Activated CD4-positive, alpha-beta memory T cell treated with anti-CD3 and anti-CD28 coated beads, Interleukin-2, amount 10 ng/mL, durations not matched to agents 7 days and 5 days (primary cell): Measurements from ENCODE around the gene GALNT18. TPM values are rescaled to one million over a fixed set of nuclear protein-coding genes. Genes with fewer than 3 reads are reported as not detected.

Source experiments
- CTCF ChIA-PET: fragments of 350-600 bp; sonication (Branson Sonifier 250); formaldehyde crosslinking; loops from one replicate; lab custom pipeline; 2021; ENCODE audit warnings: antibody characterized with exemption, inconsistent platforms; lab: Charles Lee
- POLR2A ChIA-PET: fragments of 350-600 bp; sonication (Branson Sonifier 250); formaldehyde crosslinking; loops from one replicate; lab custom pipeline; 2021; ENCODE audit warnings: antibody characterized with exemption; lab: Charles Lee
- DNase-seq: peaks from one replicate; pipeline ENCODE4 v3.0.0-alpha.2; 2020
- H3K27ac Mint-ChIP-seq: one replicate; pipeline ENCODE4 v1.8.0; 2021; ENCODE audit warnings: mild to moderate bottlenecking, mixed read lengths
- H3K27me3 Mint-ChIP-seq: one replicate; pipeline ENCODE4 v1.8.0; 2021; ENCODE audit warnings: mixed read lengths
- H3K36me3 Mint-ChIP-seq: one replicate; pipeline ENCODE4 v1.8.0; 2021; ENCODE audit warnings: low read depth, mixed read lengths
- H3K4me1 Mint-ChIP-seq: one replicate; pipeline ENCODE4 v1.8.0; 2021; ENCODE audit warnings: mixed read lengths
- H3K4me3 Mint-ChIP-seq: one replicate; pipeline ENCODE4 v1.8.0; 2021; ENCODE audit warnings: mild to moderate bottlenecking, mixed read lengths
- H3K9me3 Mint-ChIP-seq: one replicate; pipeline ENCODE4 v1.8.0; 2021; ENCODE audit warnings: mixed read lengths
- total RNA-seq, 2 experiments: library from RNA; stranded (reverse); gene quantifications; one replicate each; pipeline ENCODE4 v1.2.3, GENCODE V29; 2021

Gene GALNT18
- total RNA-seq, 2 experiments from 2014 or later: 0.60 to 0.93 TPM

DNA sequence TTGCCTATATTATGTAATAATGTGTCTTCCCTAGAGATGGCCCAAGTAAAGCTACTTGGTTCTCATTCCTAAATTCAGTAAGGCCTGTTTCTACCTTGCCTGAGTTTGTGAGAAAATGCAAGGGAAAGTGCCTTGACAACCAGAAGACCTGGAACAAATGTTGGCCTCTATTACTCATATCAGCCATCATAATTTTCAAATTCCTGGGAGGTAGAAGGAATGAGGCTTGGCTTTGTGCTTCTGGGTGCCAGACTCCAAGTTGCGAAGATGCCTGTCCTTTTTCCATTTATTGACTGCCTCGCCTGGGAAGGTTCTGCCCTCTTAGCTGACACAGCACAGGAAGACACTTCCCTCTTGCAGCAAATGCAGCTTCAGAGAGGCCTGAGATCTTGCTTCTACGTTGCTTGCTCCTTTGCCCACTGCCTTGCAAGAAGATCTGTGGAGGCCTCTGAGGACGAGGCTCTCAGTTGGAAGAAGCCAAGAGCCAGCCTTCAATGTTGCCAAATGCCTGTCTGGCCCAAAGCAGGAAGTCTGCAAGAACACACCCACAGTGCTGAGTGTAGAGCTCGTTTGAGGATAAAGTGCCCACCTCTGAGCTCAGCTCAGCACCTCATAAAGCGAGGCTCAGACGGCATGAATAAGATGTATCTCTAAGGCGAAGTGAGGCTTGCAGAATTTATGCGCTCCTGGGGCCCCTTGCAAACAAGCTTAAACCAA, 120.1 kb downstream of the GALNT18 start:
- H3K4me1 Mint-ChIP-seq: no peaks in the 10 kb centered on the region
- POLR2A ChIA-PET: no interaction called here
- DNase-seq: no peak
- H3K9me3 Mint-ChIP-seq: no peaks in the 10 kb centered on the region
- H3K27ac Mint-ChIP-seq: no peak overlapping the region
- H3K4me3 Mint-ChIP-seq: no peak overlapping the region
- no peaks in the 10 kb centered on the region for H3K36me3 Mint-ChIP-seq
- CTCF ChIA-PET: no interaction called here
- H3K27me3 Mint-ChIP-seq: peaks cover 11% of the 10 kb centered on the region

DNA sequence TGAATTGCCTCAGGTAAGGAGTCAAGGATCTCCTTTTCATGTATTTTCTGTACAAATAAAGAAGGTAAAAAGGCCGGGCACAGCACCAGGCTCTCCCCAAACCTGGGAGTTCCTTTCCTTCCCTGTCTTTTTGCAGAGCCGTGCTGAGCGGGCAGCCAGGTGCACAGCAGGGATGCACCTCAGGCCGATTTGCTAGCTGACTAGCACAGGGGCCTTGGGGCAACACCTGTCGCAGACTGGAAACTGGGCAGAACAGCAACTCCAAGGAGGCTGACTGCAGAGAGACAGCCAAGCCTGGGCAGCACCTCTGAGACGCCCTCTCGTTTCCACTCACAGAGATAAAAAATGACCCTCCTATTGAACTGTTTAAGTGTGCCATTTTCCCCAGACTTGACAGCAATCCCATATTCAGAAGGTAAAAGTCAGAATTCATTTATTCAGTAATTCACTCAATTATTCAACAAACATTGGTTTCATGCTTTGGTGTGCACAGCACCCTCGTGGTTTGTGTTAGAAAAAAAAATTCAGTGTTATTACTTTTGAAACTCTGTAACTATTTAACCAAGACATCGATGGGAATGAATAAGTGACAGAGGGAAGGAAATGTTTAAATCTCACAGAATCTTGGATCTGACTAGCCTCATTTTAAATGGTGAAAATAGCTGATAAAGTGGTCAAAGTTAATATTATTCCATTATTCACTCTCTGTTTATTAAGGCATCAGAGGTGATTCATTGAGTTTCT, 120.9 kb downstream of the GALNT18 start:
- ChIA-PET POLR2A (no interaction called here), CTCF (no interaction called here)
- Mint-ChIP-seq H3K27ac (no peak overlapping the region), H3K4me3 (no peak overlapping the region), H3K4me1 (no peaks in the 10 kb centered on the region), H3K36me3 (no peaks in the 10 kb centered on the region), H3K9me3 (no peaks in the 10 kb centered on the region), H3K27me3 (peaks cover 12% of the 10 kb centered on the region)
- no peak for DNase-seq

DNA sequence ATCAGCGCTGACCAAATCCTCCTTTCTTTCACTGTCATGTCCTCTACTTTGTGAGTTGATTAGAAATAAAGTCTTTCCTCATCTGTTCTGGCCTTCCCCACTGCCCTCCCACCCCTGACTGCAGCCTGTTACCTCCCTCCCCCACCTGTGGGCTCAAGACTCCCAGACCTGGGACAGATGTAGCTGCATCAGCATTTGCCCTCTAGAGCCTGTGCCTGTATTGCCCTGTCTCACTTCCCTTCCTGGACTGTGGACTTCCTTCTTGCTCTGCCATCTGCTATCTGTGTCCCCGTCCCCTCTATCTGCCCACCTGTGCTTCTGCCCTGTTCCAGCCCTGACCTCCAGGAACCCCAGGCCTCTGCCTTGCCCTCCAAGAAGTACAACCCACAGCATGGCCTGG, 122.5 kb downstream of the GALNT18 start:
- H3K27ac Mint-ChIP-seq: no peak overlapping the region
- ChIA-PET POLR2A (no interaction called here), CTCF (no interaction called here)
- H3K4me3 Mint-ChIP-seq: no peak overlapping the region
- peaks cover 7% of the 10 kb centered on the region for H3K27me3 Mint-ChIP-seq
- H3K36me3 Mint-ChIP-seq: no peaks in the 10 kb centered on the region
- H3K4me1 Mint-ChIP-seq: no peaks in the 10 kb centered on the region
- no peaks in the 10 kb centered on the region for H3K9me3 Mint-ChIP-seq
- DNase-seq: no peak

DNA sequence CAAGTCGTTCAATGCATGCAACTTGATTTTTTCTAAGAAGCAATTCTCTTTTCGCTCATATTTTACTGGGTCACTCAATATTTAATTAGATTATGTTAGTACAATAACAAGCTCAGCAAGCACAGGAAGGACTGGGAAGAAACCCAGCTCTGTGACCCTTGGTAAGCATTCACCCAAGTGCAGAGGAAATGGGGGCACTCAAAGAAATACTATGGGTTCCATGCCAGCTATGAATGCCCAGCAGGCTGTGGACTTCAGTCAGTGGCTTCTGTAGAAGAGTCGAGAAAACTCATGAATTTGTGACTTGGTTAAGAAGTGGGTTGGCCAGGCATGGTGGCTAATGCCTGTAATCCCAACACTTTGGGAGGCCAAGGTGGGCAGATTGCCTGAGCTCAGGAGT, 123.6 kb downstream of the GALNT18 start:
- H3K27me3 Mint-ChIP-seq: peaks cover 7% of the 10 kb centered on the region
- ChIA-PET POLR2A (no interaction called here), CTCF (no interaction called here)
- no peak for DNase-seq
- H3K36me3 Mint-ChIP-seq: no peaks in the 10 kb centered on the region
- no peaks in the 10 kb centered on the region for H3K4me1 Mint-ChIP-seq
- no peak overlapping the region for H3K27ac Mint-ChIP-seq
- no peaks in the 10 kb centered on the region for H3K9me3 Mint-ChIP-seq
- H3K4me3 Mint-ChIP-seq: no peak overlapping the region

DNA sequence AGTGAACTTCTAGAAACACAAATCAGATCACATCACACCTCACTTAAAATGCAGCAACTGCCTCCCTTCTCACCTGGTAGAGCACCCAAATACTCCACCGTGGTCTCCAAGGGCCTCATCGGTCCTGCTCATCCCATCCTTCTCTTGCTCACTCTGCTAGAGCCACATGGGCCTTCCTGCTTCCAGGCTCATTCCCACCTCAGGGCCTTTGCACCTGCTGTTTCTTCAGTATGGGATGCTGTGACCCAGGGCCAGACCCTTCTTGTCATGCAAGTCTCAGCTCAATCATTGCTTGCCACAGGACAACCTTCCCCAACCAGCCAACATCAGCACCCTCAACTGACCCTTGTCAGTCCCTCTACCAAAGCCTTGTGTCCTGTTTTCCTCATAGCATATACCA, 124.9 kb downstream of the GALNT18 start:
- no peak overlapping the region for H3K27ac Mint-ChIP-seq
- H3K4me3 Mint-ChIP-seq: no peak overlapping the region
- no peaks in the 10 kb centered on the region for H3K36me3 Mint-ChIP-seq
- CTCF ChIA-PET: no interaction called here
- H3K27me3 Mint-ChIP-seq: peaks cover 7% of the 10 kb centered on the region
- no peaks in the 10 kb centered on the region for H3K9me3 Mint-ChIP-seq
- no peak for DNase-seq
- no peaks in the 10 kb centered on the region for H3K4me1 Mint-ChIP-seq
- POLR2A ChIA-PET: no interaction called here

- no peak for DNase-seq
- peaks cover 7% of the 10 kb centered on the region for H3K27me3 Mint-ChIP-seq
- no peaks in the 10 kb centered on the region for H3K9me3 Mint-ChIP-seq
- no peak overlapping the region for H3K27ac Mint-ChIP-seq
- ChIA-PET POLR2A (no interaction called here), CTCF (no interaction called here)
- H3K36me3 Mint-ChIP-seq: no peaks in the 10 kb centered on the region
- no peak overlapping the region for H3K4me3 Mint-ChIP-seq
- no peaks in the 10 kb centered on the region for H3K4me1 Mint-ChIP-seq
Observed at GRCh38 chr11:11494348-11494747, 127.5 kb downstream of the GALNT18 start.

- no peak overlapping the region for H3K27ac Mint-ChIP-seq
- no peak for DNase-seq
- CTCF ChIA-PET: interaction anchor here (0.7 kb wide), 1 partner anchor 469 kb away, joined by 6 read pairs; no protein-coding TSS in a partner anchor
- peaks cover 7% of the 10 kb centered on the region for H3K27me3 Mint-ChIP-seq
- H3K9me3 Mint-ChIP-seq: no peaks in the 10 kb centered on the region
- POLR2A ChIA-PET: no interaction called here
- no peaks in the 10 kb centered on the region for H3K4me1 Mint-ChIP-seq
- no peak overlapping the region for H3K4me3 Mint-ChIP-seq
- no peaks in the 10 kb centered on the region for H3K36me3 Mint-ChIP-seq
Observed at GRCh38 chr11:11493698-11494097, 128.1 kb downstream of the GALNT18 start.

DNA sequence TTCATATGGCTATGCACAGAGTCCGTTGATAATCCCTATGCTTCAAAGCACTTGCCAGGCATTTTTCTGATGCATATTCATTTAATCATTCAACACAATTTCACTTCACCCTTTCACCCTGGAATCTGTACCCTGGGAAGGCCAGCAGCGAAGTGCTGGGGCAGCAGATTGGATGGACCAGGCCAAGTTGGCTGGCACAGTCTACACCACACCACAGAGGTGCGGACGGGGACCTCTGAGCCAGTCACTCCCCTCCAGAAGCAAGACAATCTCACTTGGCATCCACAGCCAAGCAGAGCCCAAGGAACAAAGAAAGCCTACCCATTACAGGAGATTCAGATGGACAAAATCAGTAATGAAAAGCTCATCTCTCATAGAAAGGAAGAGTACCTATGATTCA, 130.2 kb downstream of the GALNT18 start:
- H3K9me3 Mint-ChIP-seq: no peaks in the 10 kb centered on the region
- H3K27me3 Mint-ChIP-seq: peaks cover 2% of the 10 kb centered on the region
- H3K4me3 Mint-ChIP-seq: no peak overlapping the region
- H3K4me1 Mint-ChIP-seq: no peaks in the 10 kb centered on the region
- H3K36me3 Mint-ChIP-seq: no peaks in the 10 kb centered on the region
- H3K27ac Mint-ChIP-seq: no peak overlapping the region
- DNase-seq: no peak
- ChIA-PET POLR2A (no interaction called here), CTCF (no interaction called here)

DNA sequence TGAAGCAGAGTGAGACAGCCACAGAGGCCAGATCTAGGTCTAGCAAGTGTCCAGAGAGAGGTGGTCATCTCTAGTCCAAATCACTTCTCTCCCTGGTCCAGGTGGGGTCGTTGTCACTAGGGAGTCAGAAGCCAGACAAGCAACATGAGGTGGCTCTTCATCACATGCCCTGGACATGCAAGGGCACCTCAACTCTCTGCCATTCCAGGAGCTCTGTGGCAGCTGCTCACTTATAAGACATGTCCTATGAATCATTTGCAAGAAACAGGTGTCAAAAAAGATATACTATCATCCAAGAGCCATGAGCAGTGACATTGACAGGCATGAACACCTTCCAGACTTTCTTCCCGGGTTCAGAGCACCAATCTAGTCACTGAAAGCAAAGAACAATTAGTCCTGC, 130.8 kb downstream of the GALNT18 start:
- H3K27me3 Mint-ChIP-seq: peaks cover 2% of the 10 kb centered on the region
- H3K4me1 Mint-ChIP-seq: no peaks in the 10 kb centered on the region
- H3K4me3 Mint-ChIP-seq: no peak overlapping the region
- no peak overlapping the region for H3K27ac Mint-ChIP-seq
- no peak for DNase-seq
- H3K36me3 Mint-ChIP-seq: no peaks in the 10 kb centered on the region
- H3K9me3 Mint-ChIP-seq: no peaks in the 10 kb centered on the region
- CTCF ChIA-PET: no interaction called here
- POLR2A ChIA-PET: no interaction called here

- Mint-ChIP-seq H3K27me3 (no peaks in the 10 kb centered on the region), H3K4me1 (no peaks in the 10 kb centered on the region), H3K4me3 (no peak overlapping the region), H3K9me3 (no peaks in the 10 kb centered on the region), H3K36me3 (no peaks in the 10 kb centered on the region), H3K27ac (no peak overlapping the region)
- ChIA-PET CTCF (no interaction called here), POLR2A (no interaction called here)
- no peak for DNase-seq
Observed at GRCh38 chr11:11486423-11486822, 135.4 kb downstream of the GALNT18 start.

- no peak for DNase-seq
- Mint-ChIP-seq H3K9me3 (no peaks in the 10 kb centered on the region), H3K4me3 (no peak overlapping the region), H3K4me1 (no peaks in the 10 kb centered on the region), H3K27ac (no peak overlapping the region), H3K36me3 (no peaks in the 10 kb centered on the region), H3K27me3 (no peaks in the 10 kb centered on the region)
- POLR2A ChIA-PET: no interaction called here
- CTCF ChIA-PET: no interaction called here
Observed at GRCh38 chr11:11486002-11486401, 135.8 kb downstream of the GALNT18 start.

DNA sequence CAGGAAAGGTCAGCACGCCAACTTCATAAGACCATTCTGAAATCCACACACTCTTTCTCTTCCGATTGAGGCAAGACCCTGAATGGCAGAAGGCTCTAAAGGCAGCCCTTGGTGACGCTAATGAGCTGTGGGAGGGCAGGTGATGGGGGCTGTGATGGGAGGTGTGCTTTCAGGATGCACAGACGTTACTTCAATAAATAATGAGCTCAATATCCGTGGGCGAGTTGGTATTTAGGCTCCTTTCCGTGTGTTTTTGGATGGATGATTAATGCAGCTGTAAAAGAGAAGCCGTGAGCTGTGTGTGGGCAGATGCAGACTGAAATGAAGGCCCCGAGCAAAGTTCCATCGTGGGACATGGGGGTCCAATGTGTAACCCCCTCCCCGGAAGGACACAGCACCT, 138.2 kb downstream of the GALNT18 start:
- Mint-ChIP-seq H3K4me1 (no peaks in the 10 kb centered on the region), H3K27ac (no peak overlapping the region), H3K27me3 (peaks cover 2% of the 10 kb centered on the region), H3K36me3 (no peaks in the 10 kb centered on the region), H3K4me3 (no peak overlapping the region), H3K9me3 (no peaks in the 10 kb centered on the region)
- DNase-seq: no peak
- POLR2A ChIA-PET: no interaction called here
- CTCF ChIA-PET: no interaction called here

- CTCF ChIA-PET: no interaction called here
- H3K4me1 Mint-ChIP-seq: no peaks in the 10 kb centered on the region
- POLR2A ChIA-PET: no interaction called here
- H3K4me3 Mint-ChIP-seq: no peak overlapping the region
- no peaks in the 10 kb centered on the region for H3K36me3 Mint-ChIP-seq
- peaks cover 2% of the 10 kb centered on the region for H3K27me3 Mint-ChIP-seq
- no peak overlapping the region for H3K27ac Mint-ChIP-seq
- no peaks in the 10 kb centered on the region for H3K9me3 Mint-ChIP-seq
- no peak for DNase-seq
Observed at GRCh38 chr11:11482730-11483129, 139.1 kb downstream of the GALNT18 start.

GRCh38 chr11:11481371-11481770, 140.4 kb downstream of the GALNT18 start:
- ChIA-PET CTCF (no interaction called here), POLR2A (no interaction called here)
- no peak overlapping the region for H3K4me3 Mint-ChIP-seq
- no peak for DNase-seq
- H3K27ac Mint-ChIP-seq: no peak overlapping the region
- no peaks in the 10 kb centered on the region for H3K36me3 Mint-ChIP-seq
- H3K27me3 Mint-ChIP-seq: peaks cover 5% of the 10 kb centered on the region
- H3K9me3 Mint-ChIP-seq: no peaks in the 10 kb centered on the region
- no peaks in the 10 kb centered on the region for H3K4me1 Mint-ChIP-seq
